Esophagus (tissue), 2 donors: Measurements from ENCODE around the gene TAF8. TPM values are rescaled to one million over a fixed set of nuclear protein-coding genes. Genes with fewer than 3 reads are reported as not detected.

Experiments
- H3K27ac ChIP-seq, 2 donors: one replicate each; pipeline ENCODE4 v1.5.1; 2013; ENCODE audit warnings: low read depth in 2 of 2, mild to moderate bottlenecking in 2 of 2, inconsistent platforms in 1 of 2, low read length in 1 of 2, moderate library complexity in 1 of 2
- H3K27me3 ChIP-seq, 2 donors: one replicate each; pipeline ENCODE4 v1.6.1; 2013; ENCODE audit warnings: low read length in 2 of 2, control low read depth in 1 of 2, mild to moderate bottlenecking in 1 of 2; ENCODE audit not compliant: insufficient read depth in 2 of 2, control insufficient read depth in 1 of 2
- H3K36me3 ChIP-seq, 2 donors: one replicate each; pipeline ENCODE4 v1.6.1; 2013; ENCODE audit warnings: low read length in 1 of 2; ENCODE audit not compliant: control insufficient read depth in 2 of 2, insufficient read depth in 2 of 2
- H3K4me1 ChIP-seq, 2 donors: one replicate each; pipeline ENCODE4 v1.6.1; 2013; ENCODE audit warnings: low read length in 1 of 2; ENCODE audit not compliant: control insufficient read depth in 2 of 2, insufficient read depth in 2 of 2
- H3K4me3 ChIP-seq, 2 donors: one replicate each; pipeline ENCODE4 v1.5.1; 2013; ENCODE audit warnings: low read length in 2 of 2, mild to moderate bottlenecking in 2 of 2, low read depth in 1 of 2, moderate library complexity in 1 of 2
- H3K9me3 ChIP-seq, 2 donors: one replicate each; pipeline ENCODE4 v1.6.1; 2013; ENCODE audit warnings: mild to moderate bottlenecking in 2 of 2, low read depth in 1 of 2, low read length in 1 of 2, moderate library complexity in 1 of 2; ENCODE audit not compliant: control insufficient read depth in 2 of 2, insufficient read depth in 1 of 2
- WGBS, 2 donors: extraction: QIAGEN DNeasy Blood & Tissue Kit; methylation state at CpG; one replicate each; pipeline ENCODE4 v1.1.7; 2013; 5-methylcytosine and 5-hydroxymethylcytosine counted together
- polyA plus RNA-seq, 2 donors: library from polyadenylated mRNA; stranded (reverse); fragments of 200-250 nt; gene quantifications; one replicate each; pipeline ENCODE4 v1.2.3, GENCODE V29; 2013
- donor health status: healthy with polysubstance abuse.
- donor health status: Bipolar disorder and iron deficiency.

Gene TAF8
- polyA plus RNA-seq, 2 donors = 6.0 to 7.5 TPM

DNA sequence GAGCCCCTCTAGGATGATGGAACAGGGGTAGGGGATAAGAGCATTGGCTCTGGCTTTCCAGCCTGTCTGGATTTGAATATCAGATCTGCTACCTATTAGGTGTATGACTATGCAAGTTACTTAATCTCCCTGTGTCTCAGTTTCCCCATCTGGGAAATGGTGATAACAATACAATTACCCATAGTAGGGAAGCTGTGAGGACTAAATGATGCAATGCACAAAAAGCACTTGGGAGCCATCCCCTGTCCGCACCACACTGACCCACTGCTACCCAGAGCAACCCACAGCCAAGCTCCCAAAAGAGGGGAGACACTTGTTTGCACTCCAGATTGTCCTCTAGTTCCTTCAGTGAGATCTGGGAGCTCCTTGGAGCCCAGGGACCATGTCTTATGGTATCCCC is 62.0 kb downstream of the TAF8 start:
- Histone ChIP-seq H3K9me3 (peaks cover 0 to 2% of the 10 kb centered on the region in 2 donors), H3K36me3 (peaks cover 0 to 16% of the 10 kb centered on the region in 2 donors), H3K27me3 (no peaks in the 10 kb centered on the region), H3K27ac (no peak overlapping the region), H3K4me3 (no peak overlapping the region), H3K4me1 (no peaks in the 10 kb centered on the region)
- WGBS, 2 donors = 95 to 100% methylated on average over 1 of the region's 1 CpG

DNA sequence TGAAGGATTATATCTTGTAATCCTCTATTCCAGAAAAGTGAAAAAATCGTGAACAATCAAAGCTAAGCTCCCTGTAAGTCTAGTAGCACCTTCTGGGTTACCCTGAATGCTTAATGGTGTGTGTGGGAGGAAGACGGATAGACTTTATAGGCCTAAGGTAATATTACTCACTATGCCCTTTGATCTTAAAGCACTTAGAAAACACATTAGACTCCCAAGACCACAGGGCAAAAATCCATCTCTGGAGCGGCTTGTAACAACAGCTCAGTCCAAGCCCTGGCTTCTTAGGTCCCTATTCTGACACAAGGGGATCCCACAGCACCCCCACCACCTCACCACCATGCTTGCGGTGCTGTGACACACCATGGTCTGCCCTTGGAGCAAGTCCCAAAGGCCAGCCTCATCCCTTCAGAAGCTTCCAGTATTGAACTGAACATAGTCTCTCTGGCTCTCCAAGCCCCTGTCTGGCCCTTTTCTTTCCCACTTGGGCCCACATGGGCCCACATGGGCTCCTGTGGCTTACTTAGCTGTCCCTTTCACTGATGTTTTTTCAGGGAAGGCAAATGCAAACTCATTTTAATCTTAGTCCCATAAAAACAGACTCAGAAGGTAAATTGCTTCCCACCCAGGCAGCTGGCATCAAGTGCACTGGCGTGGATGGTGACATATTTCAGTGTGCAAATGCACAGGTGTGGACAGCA is 63.8 kb downstream of the TAF8 start:
- Histone ChIP-seq H3K36me3 (peaks cover 0 to 7% of the 10 kb centered on the region in 2 donors), H3K4me3 (no peak overlapping the region), H3K27ac (peak overlapping the region; percentile 40 to 90), H3K27me3 (no peaks in the 10 kb centered on the region), H3K4me1 (peaks cover 4 to 6% of the 10 kb centered on the region in 2 donors), H3K9me3 (peaks cover 0 to 2% of the 10 kb centered on the region in 2 donors)
- 51 to 56% methylated on average over 5 of the region's 5 CpGs for WGBS, 2 donors

DNA sequence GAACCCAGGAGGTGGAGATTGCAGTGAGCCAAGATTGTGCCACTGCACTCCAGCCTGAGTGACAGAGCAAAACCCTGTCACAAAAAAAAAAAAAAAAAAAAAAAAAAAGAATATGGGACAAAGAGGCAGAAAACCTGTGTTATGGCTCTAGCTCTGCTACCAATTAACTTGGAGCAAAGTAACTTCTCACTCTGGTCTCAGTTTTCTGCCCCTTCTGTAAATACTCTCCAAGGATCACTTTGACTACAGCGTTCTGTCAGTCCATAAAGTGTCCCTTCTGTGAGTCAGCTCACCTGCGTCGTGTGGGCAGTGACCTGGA is 67.5 kb downstream of the TAF8 start:
- 51 to 53% methylated on average over 3 of the region's 3 CpGs for WGBS, 2 donors
- peaks cover 4 to 21% of the 10 kb centered on the region in 2 donors for H3K4me1 ChIP-seq
- no peaks in the 10 kb centered on the region for H3K9me3 ChIP-seq
- H3K27ac ChIP-seq = peak overlapping the region; percentile 88 to 98
- H3K4me3 ChIP-seq = no peak overlapping the region
- no peaks in the 10 kb centered on the region for H3K27me3 ChIP-seq
- peaks cover 0 to 1% of the 10 kb centered on the region in 2 donors for H3K36me3 ChIP-seq

DNA sequence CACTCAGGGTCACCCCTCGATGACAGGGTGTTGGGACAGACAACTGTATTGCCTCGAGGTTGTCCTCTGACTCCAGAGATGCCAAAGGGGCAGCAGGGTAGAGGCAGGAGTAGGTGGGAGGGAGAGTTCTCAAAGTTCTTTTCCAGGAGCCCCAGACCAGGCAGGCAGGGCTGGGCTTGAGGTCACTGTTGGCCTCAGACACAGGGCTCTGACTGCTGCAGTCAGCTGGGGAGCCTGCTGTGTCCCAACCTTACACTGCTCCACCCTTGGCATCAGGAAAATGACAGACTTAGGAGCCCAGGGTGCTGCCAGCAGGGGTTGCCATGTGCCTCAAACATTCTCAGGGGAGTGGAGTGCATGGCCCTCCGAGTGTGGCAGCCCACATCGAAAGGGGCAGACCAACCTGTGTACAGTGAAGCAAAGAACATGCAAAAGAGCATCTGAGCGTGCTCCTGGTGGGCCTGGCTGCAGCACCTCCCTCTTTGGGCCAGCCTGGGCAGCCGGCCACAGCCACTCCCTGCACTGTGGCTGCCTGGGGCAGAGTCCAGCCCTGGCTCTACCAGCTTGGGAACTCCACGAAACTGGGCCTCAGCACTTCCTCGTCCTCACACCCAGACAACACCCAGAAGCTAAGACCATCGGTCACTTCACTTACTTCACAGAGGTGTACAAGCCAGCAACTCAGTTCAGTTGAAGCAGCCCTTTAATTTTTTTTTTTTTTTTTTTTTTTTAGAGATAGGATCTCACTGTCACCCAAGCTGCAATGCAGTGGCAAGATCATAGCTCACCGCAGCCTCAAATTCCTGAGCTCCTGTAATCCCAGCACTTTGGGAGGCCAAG is 68.1 kb downstream of the TAF8 start:
- WGBS, 2 donors = 25 to 29% methylated on average over 10 of the region's 10 CpGs
- Histone ChIP-seq H3K27me3 (no peaks in the 10 kb centered on the region), H3K27ac (peak overlapping the region; percentile 88 to 98), H3K4me1 (peaks cover 4 to 21% of the 10 kb centered on the region in 2 donors), H3K36me3 (peaks cover 0 to 1% of the 10 kb centered on the region in 2 donors), H3K9me3 (no peaks in the 10 kb centered on the region), H3K4me3 (no peak overlapping the region)

DNA sequence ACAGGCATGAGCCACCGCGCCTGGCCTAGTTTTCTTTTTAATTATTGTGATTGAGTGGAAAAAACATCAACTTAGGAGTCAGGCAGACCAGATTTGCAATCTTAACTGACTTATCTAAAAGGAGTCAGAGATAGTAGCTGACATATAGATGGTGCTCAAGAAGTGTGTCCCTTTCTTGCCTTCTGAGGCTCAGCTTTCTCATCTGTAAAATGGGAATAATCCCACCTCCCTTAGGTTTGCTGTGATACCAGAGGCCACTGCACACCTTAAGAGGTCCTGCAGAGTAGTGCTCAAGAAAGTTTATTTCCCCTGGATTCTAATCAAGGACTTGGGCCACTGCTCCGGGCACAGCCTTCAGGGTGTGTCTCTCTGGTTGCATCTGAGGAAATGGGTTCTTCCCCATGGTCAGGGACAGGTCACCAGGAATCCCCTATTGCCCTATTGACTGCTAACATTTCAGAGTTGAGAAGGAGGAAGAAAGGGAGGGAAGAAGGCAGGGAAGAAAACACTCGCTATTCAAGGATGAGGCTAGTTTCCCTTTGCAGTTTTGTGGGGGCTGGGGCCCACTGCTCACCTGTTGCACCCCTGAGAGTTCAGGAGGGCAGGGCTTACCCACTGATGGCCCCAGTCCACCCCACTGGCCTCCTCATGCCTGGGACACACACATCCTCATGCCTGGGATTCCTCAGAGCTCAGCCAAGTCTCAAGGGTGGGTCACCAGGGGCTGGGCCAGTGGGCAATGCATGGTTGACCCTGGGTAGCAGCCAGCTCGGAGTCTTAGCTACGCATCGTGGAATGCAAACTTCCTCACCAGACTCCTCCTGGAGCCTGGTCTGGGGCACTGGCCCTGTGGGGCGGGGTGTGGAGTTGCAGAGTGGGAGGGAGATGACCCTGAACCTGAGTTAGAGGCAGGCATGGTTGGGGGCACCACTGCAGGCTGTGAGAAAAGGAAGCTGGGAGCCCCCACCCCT is 70.9 kb downstream of the TAF8 start:
- H3K9me3 ChIP-seq = no peaks in the 10 kb centered on the region
- 68 to 72% methylated on average over 8 of the region's 8 CpGs for whole genome bisulfite sequencing, 2 donors
- no peaks in the 10 kb centered on the region for H3K27me3 ChIP-seq
- H3K27ac ChIP-seq = peak overlapping the region; percentile 67 to 92
- H3K4me3 ChIP-seq = no peak overlapping the region
- peaks cover 0 to 7% of the 10 kb centered on the region in 2 donors for H3K36me3 ChIP-seq
- H3K4me1 ChIP-seq = peaks cover 4 to 35% of the 10 kb centered on the region in 2 donors

DNA sequence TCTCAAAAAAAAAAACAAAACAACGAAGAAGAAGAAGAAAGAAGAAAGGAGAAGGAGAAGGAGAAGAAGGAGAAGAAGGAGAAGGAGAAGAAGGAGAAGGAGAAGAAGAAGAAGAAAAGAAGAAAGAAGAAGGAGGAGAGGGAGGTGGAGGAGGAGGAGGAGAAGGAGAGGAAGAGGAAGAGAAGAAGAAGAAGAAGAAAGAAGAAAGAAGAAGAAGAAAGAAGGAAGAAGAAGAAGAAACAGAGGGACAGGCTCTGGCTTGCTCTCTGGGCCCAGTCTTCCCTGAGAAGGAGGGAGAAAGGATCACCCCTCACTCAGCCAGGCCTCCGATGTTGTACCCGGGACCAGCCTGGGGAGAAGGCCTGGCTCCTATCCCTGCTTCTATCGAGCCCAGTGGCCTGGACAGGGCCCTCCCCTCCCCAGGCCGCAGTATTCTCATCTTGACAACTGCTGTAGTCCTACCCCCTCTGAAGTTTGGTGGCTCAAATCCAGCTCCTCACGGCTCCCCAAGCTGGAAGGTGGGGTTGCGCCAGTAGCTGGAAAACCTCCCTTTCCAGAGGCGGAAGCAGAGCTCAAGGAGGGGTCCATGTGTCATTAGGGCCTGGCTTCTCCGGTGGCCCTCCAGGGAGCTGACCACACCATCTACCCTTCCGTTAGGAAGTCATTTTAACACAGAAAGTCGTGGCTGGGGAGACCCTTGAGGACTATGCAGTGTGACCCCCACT is 73.2 kb downstream of the TAF8 start:
- peak overlapping the region; percentile 94 to 98 for H3K27ac ChIP-seq
- WGBS, 2 donors = 51 to 64% methylated on average over 11 of the region's 11 CpGs
- H3K36me3 ChIP-seq = peaks cover 0 to 17% of the 10 kb centered on the region in 2 donors

DNA sequence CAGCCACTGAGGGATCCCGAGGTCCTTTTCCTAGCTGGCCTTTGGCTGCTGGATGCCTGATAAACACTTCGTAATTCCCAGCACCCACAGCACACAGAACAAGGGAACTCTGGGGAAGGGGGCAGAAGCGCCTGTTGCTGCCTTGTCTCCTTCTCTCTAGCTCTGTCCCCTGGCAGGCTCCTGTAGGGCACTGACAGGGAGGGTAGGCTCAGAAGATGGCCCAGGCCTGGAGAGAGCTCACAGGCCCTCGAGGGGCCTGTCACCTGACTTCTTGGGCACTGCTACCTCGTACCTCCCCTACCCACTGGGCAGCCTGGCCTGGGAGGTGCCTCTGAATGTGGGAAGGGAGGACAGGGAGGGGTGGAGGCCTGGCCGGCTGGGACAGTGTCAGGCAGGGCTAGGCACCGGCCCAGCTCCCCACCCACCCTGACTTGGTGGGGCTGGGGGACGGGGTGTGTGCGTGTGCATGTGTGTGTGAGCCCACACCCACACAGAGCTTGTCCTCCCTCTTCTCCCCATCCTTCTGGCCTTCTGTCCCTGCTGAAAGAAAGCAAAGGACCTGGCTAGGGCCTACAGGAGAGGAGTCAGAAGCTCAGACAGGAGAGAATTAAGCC is 74.0 kb downstream of the TAF8 start:
- WGBS, 2 donors = 48 to 57% methylated on average over 9 of the region's 9 CpGs
- H3K36me3 ChIP-seq = peaks cover 0 to 23% of the 10 kb centered on the region in 2 donors
- H3K27me3 ChIP-seq = no peaks in the 10 kb centered on the region
- H3K4me1 ChIP-seq = peaks cover 0 to 29% of the 10 kb centered on the region in 2 donors
- H3K4me3 ChIP-seq = no peak overlapping the region
- H3K9me3 ChIP-seq = no peaks in the 10 kb centered on the region
- peak overlapping the region; percentile 94 to 98 for H3K27ac ChIP-seq

More for the DNA sequence above, 73.2 kb downstream of the TAF8 start:
- H3K27me3 ChIP-seq = no peaks in the 10 kb centered on the region
- no peak overlapping the region for H3K4me3 ChIP-seq
- H3K4me1 ChIP-seq = peaks cover under 1 to 29% of the 10 kb centered on the region in 2 donors
- no peaks in the 10 kb centered on the region for H3K9me3 ChIP-seq

DNA sequence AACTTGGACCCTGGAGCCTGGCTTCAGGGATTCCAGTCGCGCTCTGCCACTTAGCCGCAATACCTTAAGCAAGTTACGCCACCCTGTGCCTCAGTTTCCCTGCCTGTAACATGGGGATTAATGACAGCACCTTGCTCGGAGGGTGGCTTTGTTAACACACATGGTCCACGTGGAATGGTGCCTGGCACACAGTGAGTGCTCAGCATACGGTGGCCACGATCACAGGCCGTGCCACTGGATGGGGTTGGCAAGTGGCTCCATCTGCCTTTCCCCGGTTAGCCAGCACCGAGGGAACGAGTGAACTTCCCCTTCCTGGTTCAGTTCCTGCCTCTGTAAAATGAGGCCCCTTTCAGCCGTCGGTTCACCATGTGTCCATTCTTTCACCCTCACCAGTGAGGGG is 74.9 kb downstream of the TAF8 start:
- Histone ChIP-seq H3K4me3 (no peak overlapping the region), H3K9me3 (no peaks in the 10 kb centered on the region), H3K27ac (peak overlapping the region; percentile 94 to 98), H3K27me3 (no peaks in the 10 kb centered on the region), H3K4me1 (peaks cover 4 to 29% of the 10 kb centered on the region in 2 donors), H3K36me3 (peaks cover 0 to 28% of the 10 kb centered on the region in 2 donors)
- WGBS, 2 donors = 78 to 81% methylated on average over 14 of the region's 14 CpGs
